Astrocyte (in vitro differentiated cells and primary cell): ENCODE measurements around the gene HAUS7. TPM values are rescaled to one million over a fixed set of nuclear protein-coding genes. Genes with fewer than 3 reads are reported as not detected.

Experiments used
- DNase-seq: peaks from one replicate; pipeline ENCODE4 v3.0.0-alpha.2; 2010; ENCODE audit warnings: low read depth
- FAIRE-seq: peaks from 2 replicates; lab custom pipeline; 2011; peaks lifted over from hg19 to GRCh38; lab: Jason Lieb, UNC
- H2AFZ ChIP-seq: 2 replicates; pipeline ENCODE4 v1.6.0; 2012; ENCODE audit warnings: low read depth, low read length, inconsistent platforms
- H3K27ac ChIP-seq: 2 replicates; pipeline ENCODE4 v1.5.1; 2011; ENCODE audit warnings: low read depth, low read length, inconsistent platforms
- H3K27me3 ChIP-seq: 2 replicates; pipeline ENCODE4 v1.6.0; 2011; ENCODE audit warnings: low read length, inconsistent platforms; ENCODE audit not compliant: insufficient read depth
- H3K36me3 ChIP-seq: 2 replicates; pipeline ENCODE4 v1.5.1; 2011; ENCODE audit warnings: low read length, inconsistent platforms; ENCODE audit not compliant: insufficient read depth
- H3K4me1 ChIP-seq: 2 replicates; pipeline ENCODE4 v1.5.1; 2011; ENCODE audit warnings: low read length, inconsistent platforms; ENCODE audit not compliant: insufficient read depth
- H3K4me2 ChIP-seq: 2 replicates; pipeline ENCODE4 v1.6.0; 2012; ENCODE audit warnings: low read length, inconsistent platforms
- H3K4me3 ChIP-seq: 2 replicates; pipeline ENCODE4 v1.5.1; 2011; ENCODE audit warnings: low read depth, mild to moderate bottlenecking, low read length, inconsistent platforms; ENCODE audit not compliant: insufficient read depth
- H3K79me2 ChIP-seq: 2 replicates; pipeline ENCODE4 v1.6.0; 2012; ENCODE audit warnings: mild to moderate bottlenecking, low read length, inconsistent platforms; ENCODE audit not compliant: insufficient read depth
- H3K9ac ChIP-seq: 2 replicates; pipeline ENCODE4 v1.6.0; 2012; ENCODE audit warnings: mild to moderate bottlenecking, low read length, inconsistent platforms
- H3K9me3 ChIP-seq: 2 replicates; pipeline ENCODE4 v1.5.1; 2012; ENCODE audit warnings: low read depth, mild to moderate bottlenecking, low read length, inconsistent platforms; ENCODE audit not compliant: insufficient read depth
- H4K20me1 ChIP-seq: 2 replicates; pipeline ENCODE4 v1.6.0; 2012; ENCODE audit warnings: low read length, inconsistent platforms; ENCODE audit not compliant: insufficient read depth
- H3K27ac Mint-ChIP-seq: one replicate; pipeline ENCODE4 v1.8.0; 2021; ENCODE audit warnings: mild to moderate bottlenecking, mixed read lengths; ENCODE audit not compliant: unreplicated experiment
- H3K27me3 Mint-ChIP-seq: one replicate; pipeline ENCODE4 v1.8.0; 2021; ENCODE audit warnings: low read depth, mixed read lengths; ENCODE audit not compliant: unreplicated experiment
- H3K36me3 Mint-ChIP-seq: one replicate; pipeline ENCODE4 v1.8.0; 2021; ENCODE audit warnings: low read depth, mixed read lengths; ENCODE audit not compliant: unreplicated experiment
- H3K4me1 Mint-ChIP-seq: one replicate; pipeline ENCODE4 v1.8.0; 2021; ENCODE audit warnings: low read depth, mixed read lengths; ENCODE audit not compliant: unreplicated experiment
- H3K4me3 Mint-ChIP-seq: one replicate; pipeline ENCODE4 v1.8.0; 2021; ENCODE audit warnings: mild to moderate bottlenecking, moderate library complexity, mixed read lengths; ENCODE audit not compliant: unreplicated experiment
- H3K9me3 Mint-ChIP-seq: one replicate; pipeline ENCODE4 v1.8.0; 2021; ENCODE audit warnings: mild to moderate bottlenecking, mixed read lengths; ENCODE audit not compliant: unreplicated experiment
- CTCF ChIP-seq: IDR thresholded peaks from 2 replicates; pipeline ENCODE4 v1.5.1; 2011; ENCODE audit warnings: low read depth, mild to moderate bottlenecking, inconsistent platforms, low read length, moderate library complexity; ENCODE audit not compliant: insufficient read depth
- EZH2 ChIP-seq: IDR thresholded peaks from 2 replicates; pipeline ENCODE4 v1.6.1; 2012; ENCODE audit warnings: mild to moderate bottlenecking, low read length, inconsistent platforms; ENCODE audit not compliant: insufficient read depth
- total RNA-seq: library from RNA; stranded (reverse); gene quantifications from 2 replicates; pipeline ENCODE4 v1.2.1, GENCODE V29; 2021

The HAUS7 gene
- total RNA-seq, 1 donor from 2014 or later: 12.1 TPM

- Histone ChIP-seq H3K36me3 (no peaks in the 10 kb centered on the region), H3K9ac (peak overlapping the region; percentile 80), H3K79me2 (peaks cover 59% of the 10 kb centered on the region), H3K27ac (no peak overlapping the region), H3K9me3 (no peaks in the 10 kb centered on the region), H3K4me2 (peak overlapping the region; percentile 93), H3K27me3 (no peaks in the 10 kb centered on the region), H3K4me1 (peaks cover 22% of the 10 kb centered on the region), H3K4me3 (peak overlapping the region; percentile 75), H4K20me1 (peaks cover 35% of the 10 kb centered on the region), H2AFZ (no peak overlapping the region)
- H3K4me3 Mint-ChIP-seq: no peak overlapping the region
- no peaks in the 10 kb centered on the region for H3K36me3 Mint-ChIP-seq
- FAIRE-seq (no peak), DNase-seq (no peak)
- peaks cover 7% of the 10 kb centered on the region for H3K4me1 Mint-ChIP-seq
- no peak overlapping the region for H3K27ac Mint-ChIP-seq
- no peak for TF ChIP-seq CTCF
- TF ChIP-seq EZH2: no peak
- no peaks in the 10 kb centered on the region for H3K27me3 Mint-ChIP-seq
- no peaks in the 10 kb centered on the region for H3K9me3 Mint-ChIP-seq
These were observed 26.2 kb upstream of the HAUS7 start for GRCh38 chrX:153496590-153496959.

- H3K27ac ChIP-seq: no peak overlapping the region
- H3K36me3 ChIP-seq: no peaks in the 10 kb centered on the region
- Mint-ChIP-seq H3K4me3 (no peak overlapping the region), H3K27ac (no peak overlapping the region), H3K27me3 (no peaks in the 10 kb centered on the region), H3K9me3 (no peaks in the 10 kb centered on the region), H3K4me1 (peaks cover 7% of the 10 kb centered on the region), H3K36me3 (no peaks in the 10 kb centered on the region)
- no peak overlapping the region for H2AFZ ChIP-seq
- TF ChIP-seq CTCF (no peak), EZH2 (no peak)
- no peaks in the 10 kb centered on the region for H3K9me3 ChIP-seq
- FAIRE-seq (no peak), DNase-seq (no peak)
- peak overlapping the region; percentile 75 for H3K4me3 ChIP-seq
- no peaks in the 10 kb centered on the region for H3K27me3 ChIP-seq
- H3K4me1 ChIP-seq: peaks cover 24% of the 10 kb centered on the region
- peaks cover 30% of the 10 kb centered on the region for H4K20me1 ChIP-seq
- H3K4me2 ChIP-seq: peak overlapping the region; percentile 93
- peak overlapping the region; percentile 80 for H3K9ac ChIP-seq
- H3K79me2 ChIP-seq: peaks cover 54% of the 10 kb centered on the region
These were observed 25.7 kb upstream of the HAUS7 start for GRCh38 chrX:153495903-153496589.

GRCh38 chrX:153495362-153495751 lies 25.0 kb upstream of the HAUS7 start:
- Histone ChIP-seq H3K79me2 (peaks cover 47% of the 10 kb centered on the region), H3K4me2 (peak overlapping the region; percentile 93), H3K9me3 (no peaks in the 10 kb centered on the region), H3K36me3 (no peaks in the 10 kb centered on the region), H2AFZ (peak overlapping the region; percentile 41), H3K4me3 (peak overlapping the region; percentile 75), H3K4me1 (peaks cover 24% of the 10 kb centered on the region), H3K9ac (peak overlapping the region; percentile 80), H4K20me1 (peaks cover 23% of the 10 kb centered on the region), H3K27me3 (no peaks in the 10 kb centered on the region), H3K27ac (no peak overlapping the region)
- no peaks in the 10 kb centered on the region for H3K36me3 Mint-ChIP-seq
- no peaks in the 10 kb centered on the region for H3K9me3 Mint-ChIP-seq
- FAIRE-seq (no peak), DNase-seq (no peak)
- no peak for TF ChIP-seq CTCF
- no peak for TF ChIP-seq EZH2
- no peak overlapping the region for H3K27ac Mint-ChIP-seq
- no peaks in the 10 kb centered on the region for H3K27me3 Mint-ChIP-seq
- peak overlapping the region; percentile 74 for H3K4me3 Mint-ChIP-seq
- peaks cover 5% of the 10 kb centered on the region for H3K4me1 Mint-ChIP-seq
